NB4 (cell line): ENCODE measurements around the gene STK32B.
"Not testable (repeated sequence)": the region's sequence is repeated elsewhere in the genome, so short reads cannot be mapped to it uniquely, and the experiment has no call there.

Experiments used
- MAX ChIP-seq: IDR thresholded peaks from 2 replicates; pipeline ENCODE4 v1.6.1; 2011; ENCODE audit warnings: low read depth, low read length
- MYC ChIP-seq: IDR thresholded peaks from 2 replicates; pipeline ENCODE4 v1.6.1; 2011; ENCODE audit warnings: low read depth, low read length

GRCh38 chr4:5280069-5280468 is 228.8 kb downstream of the STK32B start:
- not testable (repeated sequence) for TF ChIP-seq MAX, MYC
